Prostate gland (tissue), 2 donors: Measurements from ENCODE around the gene LAD1.

Source experiments
- POLR2A ChIP-seq: fragments of 450-650 bp; IDR thresholded peaks from one replicate; pipeline ENCODE4 v1.6.1; 2016; ENCODE audit warnings: antibody characterized with exemption, mild to moderate bottlenecking
- TF ChIP-seq, protein P1 (sequence below), 4 experiments: fragments of 200-600 bp in 2 of 4; fragments of 450-650 bp in 2 of 4; sonication (generic) in 2 of 4; IDR thresholded peaks; 1 replicate in 3 of 4; 2 replicates in 1 of 4; pipeline ENCODE4 v1.5.1; 2016 to 2019; ENCODE audit warnings: antibody characterized with exemption in 4 of 4, mild to moderate bottlenecking in 2 of 4, moderate library complexity in 2 of 4

DNA sequence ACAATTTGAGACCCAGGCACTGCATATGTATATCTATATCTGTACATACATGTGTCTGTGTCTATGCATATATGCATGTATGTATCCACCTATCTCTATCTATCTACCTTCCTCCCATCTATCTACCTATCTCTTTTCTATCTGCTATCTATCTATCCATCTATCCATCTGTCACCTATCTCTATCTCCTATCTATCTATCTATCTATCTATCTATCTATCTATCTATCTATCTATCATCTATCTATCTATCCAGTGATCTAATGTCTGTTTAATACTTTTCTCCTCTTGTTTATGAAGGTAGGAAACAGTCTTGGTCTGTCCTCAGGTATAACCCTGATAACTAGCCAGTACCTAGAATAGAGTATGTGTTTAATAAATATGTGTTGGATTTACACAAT is 47.5 kb downstream of the LAD1 start:
- TF ChIP-seq POLR2A = no peak
- TF ChIP-seq, protein P1, sequence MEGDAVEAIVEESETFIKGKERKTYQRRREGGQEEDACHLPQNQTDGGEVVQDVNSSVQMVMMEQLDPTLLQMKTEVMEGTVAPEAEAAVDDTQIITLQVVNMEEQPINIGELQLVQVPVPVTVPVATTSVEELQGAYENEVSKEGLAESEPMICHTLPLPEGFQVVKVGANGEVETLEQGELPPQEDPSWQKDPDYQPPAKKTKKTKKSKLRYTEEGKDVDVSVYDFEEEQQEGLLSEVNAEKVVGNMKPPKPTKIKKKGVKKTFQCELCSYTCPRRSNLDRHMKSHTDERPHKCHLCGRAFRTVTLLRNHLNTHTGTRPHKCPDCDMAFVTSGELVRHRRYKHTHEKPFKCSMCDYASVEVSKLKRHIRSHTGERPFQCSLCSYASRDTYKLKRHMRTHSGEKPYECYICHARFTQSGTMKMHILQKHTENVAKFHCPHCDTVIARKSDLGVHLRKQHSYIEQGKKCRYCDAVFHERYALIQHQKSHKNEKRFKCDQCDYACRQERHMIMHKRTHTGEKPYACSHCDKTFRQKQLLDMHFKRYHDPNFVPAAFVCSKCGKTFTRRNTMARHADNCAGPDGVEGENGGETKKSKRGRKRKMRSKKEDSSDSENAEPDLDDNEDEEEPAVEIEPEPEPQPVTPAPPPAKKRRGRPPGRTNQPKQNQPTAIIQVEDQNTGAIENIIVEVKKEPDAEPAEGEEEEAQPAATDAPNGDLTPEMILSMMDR (IDR thresholded peaks at IDR 0.05) = no peak
